GM18498 (cell line): Measurements from ENCODE around the gene SLC35G4.
A peak's percentile ranks its signal among the peaks of the same experiment; 100 is the strongest.
"Not testable (repeated sequence)": the region's sequence is repeated elsewhere in the genome, so short reads cannot be mapped to it uniquely, and the experiment has no call there.

Source experiments
- ATAC-seq: cut with Tn5 transposase; IDR thresholded peaks from one replicate; pipeline ENCODE4 v1.9.1; 2021; ENCODE audit warnings: mild to moderate bottlenecking, moderate library complexity; ENCODE audit not compliant: unreplicated experiment

The SLC35G4 gene

DNA sequence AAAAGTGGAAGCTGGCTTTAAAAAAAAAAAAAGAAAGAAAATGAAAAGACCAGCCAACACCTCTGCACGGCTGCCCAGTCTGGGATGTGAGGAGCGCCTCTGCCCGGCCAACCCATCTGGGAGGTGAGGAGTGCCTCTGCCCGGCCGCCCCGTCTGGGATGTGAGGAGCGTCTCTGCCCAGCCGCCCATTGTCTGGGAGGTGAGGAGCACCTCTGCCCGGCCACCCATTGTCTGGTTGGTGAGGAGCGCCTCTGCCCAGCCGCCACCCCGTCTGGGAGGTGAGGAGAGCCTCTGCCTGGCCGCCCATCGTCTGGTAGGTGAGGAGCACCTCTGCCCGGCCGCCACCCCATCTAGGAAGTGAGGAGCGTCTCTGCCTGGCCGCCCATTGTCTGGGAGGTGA is 3.7 kb downstream of the SLC35G4 start:
- ATAC-seq: not testable (repeated sequence)

- ATAC-seq: not testable (repeated sequence)
Observed at GRCh38 chr18:11613611-11614010, 4.2 kb downstream of the SLC35G4 start.

GRCh38 chr18:11614042-11614441 is 4.6 kb downstream of the SLC35G4 start:
- ATAC-seq: not testable (repeated sequence)

- not testable (repeated sequence) for ATAC-seq
Observed at GRCh38 chr18:11614981-11615380, 5.6 kb downstream of the SLC35G4 start.

GRCh38 chr18:11647310-11647709 is 37.9 kb downstream of the SLC35G4 start:
- not testable (repeated sequence) for ATAC-seq

GRCh38 chr18:11647804-11648203 is 38.4 kb downstream of the SLC35G4 start:
- ATAC-seq: not testable (repeated sequence)

GRCh38 chr18:11649839-11650238 is 40.4 kb downstream of the SLC35G4 start:
- ATAC-seq: no peak

DNA sequence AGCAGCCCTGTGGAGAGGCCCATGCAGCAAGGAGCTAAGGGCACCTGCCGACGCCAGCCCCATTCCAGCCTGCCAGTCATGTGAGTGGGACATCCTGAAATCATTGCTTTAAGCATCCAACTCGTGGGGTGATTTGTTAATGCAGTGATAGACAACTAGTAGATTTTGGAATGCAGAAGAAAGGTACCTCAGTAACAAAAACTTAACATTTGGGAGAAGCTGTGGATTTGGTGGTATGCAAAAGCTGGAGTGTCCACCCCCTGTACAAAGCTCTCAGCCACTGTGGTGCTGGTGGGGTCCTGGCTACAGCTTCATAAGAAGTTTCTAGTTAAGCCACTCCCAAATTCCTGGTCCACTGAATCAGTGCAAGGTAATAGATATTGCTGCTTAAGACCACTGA is 42.5 kb downstream of the SLC35G4 start:
- ATAC-seq: no peak

GRCh38 chr18:11653521-11653920 is 44.1 kb downstream of the SLC35G4 start:
- ATAC-seq: no peak

DNA sequence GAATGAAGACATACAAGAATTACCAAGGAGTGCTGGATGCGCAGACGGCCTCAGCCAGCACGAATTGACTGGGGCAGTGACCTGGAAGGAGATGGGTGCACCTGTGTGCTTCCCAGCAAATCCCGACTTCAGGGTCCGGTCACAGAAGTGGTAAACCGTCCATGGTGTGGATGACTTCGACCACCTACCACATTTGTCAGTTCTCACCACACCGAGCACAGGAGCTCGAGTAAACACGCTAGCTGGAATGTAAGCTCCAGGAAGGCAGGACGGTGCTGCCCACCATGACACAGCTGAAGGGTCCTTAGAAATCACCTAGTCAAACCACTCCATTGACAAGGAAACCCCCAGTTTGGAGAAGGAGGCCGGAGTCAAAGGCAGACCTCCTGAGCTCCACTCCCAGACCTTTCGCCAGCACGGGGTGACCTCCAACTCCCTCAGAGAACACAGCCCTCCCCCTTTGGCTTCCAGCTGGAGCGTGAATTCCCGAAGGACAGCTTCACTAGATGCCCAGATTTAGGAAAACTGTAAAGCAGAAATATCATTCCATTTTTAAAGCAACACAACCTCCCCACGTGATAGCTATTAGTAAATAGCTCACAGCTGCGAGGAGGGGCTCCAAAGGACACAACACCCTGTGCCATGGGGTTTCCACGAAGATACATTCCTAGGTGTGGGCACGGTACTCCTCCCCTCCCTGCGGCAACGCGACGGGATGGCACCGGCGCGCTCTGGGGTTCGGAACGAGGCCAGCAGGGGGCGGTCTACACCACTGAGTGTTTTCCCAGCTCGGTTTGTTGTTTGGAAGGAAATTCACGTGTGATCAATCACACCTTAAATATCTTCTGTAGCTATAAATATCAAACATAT is 45.6 kb downstream of the SLC35G4 start:
- peak; percentile 45 for ATAC-seq

- ATAC-seq: no peak
Observed at GRCh38 chr18:11655606-11655932, 46.2 kb downstream of the SLC35G4 start.

DNA sequence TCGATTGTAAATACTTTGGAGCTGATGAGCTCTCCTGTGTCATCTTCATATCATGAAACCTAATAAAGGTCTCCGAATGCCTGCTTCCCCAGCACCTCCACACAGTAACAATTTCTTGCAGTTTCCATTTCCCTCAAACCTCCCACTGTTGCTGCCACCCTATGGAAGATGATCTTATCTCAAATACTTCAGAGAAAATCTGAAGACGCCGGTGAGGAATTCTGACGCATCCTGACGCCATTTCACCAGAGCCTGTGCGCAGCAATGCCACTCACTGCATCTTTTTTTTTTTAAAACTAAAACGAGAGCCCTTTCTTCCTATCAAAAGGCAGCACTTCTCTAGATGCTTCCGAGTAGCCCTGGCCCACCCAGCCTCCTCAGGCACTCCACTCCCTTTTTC is 47.8 kb downstream of the SLC35G4 start:
- ATAC-seq: no peak

DNA sequence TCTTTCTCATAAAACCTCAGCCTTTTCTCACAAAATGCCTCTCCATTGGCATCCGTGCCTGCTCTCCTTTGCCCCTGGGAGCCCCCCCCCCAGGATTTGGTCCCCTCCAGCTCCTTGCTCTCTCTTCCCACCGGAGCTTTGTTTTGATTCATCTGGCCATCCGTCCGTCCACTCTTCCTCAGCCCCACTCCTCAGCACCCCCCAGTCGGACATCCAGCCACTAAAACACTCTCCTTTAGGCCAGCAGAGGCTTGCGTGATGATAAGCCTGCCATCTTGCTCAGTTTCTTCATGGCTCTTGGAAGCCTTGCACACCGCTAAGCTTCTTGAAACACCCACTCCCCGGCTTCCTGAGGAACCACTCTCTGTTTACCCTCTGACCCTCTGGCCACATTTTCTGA is 48.2 kb downstream of the SLC35G4 start:
- ATAC-seq: no peak

DNA sequence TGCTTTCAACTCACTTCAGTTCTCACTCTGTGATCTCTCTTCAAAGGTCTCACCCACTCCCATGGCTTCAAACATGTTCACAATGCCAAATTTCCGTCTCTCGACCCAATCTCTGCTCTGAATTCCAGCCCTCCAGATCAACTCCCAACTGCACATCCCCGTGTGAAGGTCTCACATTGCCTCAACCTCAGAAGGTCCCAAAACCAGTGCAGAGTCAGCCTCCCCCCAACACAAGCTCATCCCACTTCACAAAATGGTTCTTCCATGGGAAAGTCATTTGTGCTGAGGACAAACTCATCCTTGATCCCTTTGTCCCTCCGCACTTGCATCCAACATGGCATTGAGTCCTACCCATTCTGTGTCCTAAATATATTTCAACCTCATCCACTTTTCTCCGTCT is 48.6 kb downstream of the SLC35G4 start:
- no peak for ATAC-seq

DNA sequence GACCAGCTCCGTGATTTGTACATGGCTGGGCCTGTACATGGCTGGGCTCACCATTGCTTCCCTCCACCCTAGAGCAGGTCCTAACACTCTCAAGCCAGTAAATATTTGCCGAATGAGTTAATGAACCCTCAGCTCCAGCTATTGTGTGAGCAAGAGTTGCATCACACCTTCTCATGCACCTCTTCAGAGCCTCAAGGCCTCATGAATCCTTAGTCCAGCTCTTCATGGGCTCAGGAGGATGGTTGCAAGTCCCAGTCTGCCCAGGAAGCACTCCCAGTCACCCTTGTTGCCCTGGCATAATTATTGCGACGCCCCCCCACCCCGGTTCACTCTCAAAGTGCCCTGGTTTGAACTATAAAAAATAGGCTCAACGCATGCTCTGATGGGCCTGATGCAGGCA is 49.6 kb downstream of the SLC35G4 start:
- ATAC-seq: no peak
